ENCODE data around the gene SGPP1.

The SGPP1 gene

GRCh38 chr14:63726499-63726898 is 1.4 kb downstream of the SGPP1 start:
- peaks cover 0 to 3% of the 10 kb centered on the region in 2 experiments for H3K36me3 ChIP-seq (ENCODE audit: control insufficient read depth in 1 of 2, insufficient read depth in 2 of 2, low read length in 2 of 2)
- peak in 1 of 2 donors; percentile 38 for DNase-seq
- no CpG with 5 or more reads among the region's 5 CpGs for WGBS (ENCODE audit: extremely low coverage, insufficient coverage, insufficient read length)

GRCh38 chr14:63725786-63726460 is 1.9 kb downstream of the SGPP1 start:
- H3K4me3 ChIP-seq (ENCODE audit: low read depth, low read length), result no peak overlapping the region
- H3K4ac ChIP-seq (ENCODE audit: low read depth, low read length), result no peak overlapping the region
- H3K79me1 ChIP-seq (ENCODE audit: low read length), result peaks cover 11% of the 10 kb centered on the region
- H3K18ac ChIP-seq (ENCODE audit: low read length), result no peak overlapping the region
- H4K12ac ChIP-seq (ENCODE audit: low read depth, low read length), result no peak overlapping the region
- no peak overlapping the region for H2BK5ac ChIP-seq (ENCODE audit: low read depth, low read length, poor library complexity)
- no peak overlapping the region for H3K23ac ChIP-seq (ENCODE audit: low read length)
- peaks cover 16% of the 10 kb centered on the region for H3K79me2 ChIP-seq (ENCODE audit: control insufficient read depth, insufficient read depth, low read length, poor library complexity)
- no peak overlapping the region for H4K8ac ChIP-seq (ENCODE audit: low read depth, low read length)
- H3K36me3 ChIP-seq (ENCODE audit: control insufficient read depth in 1 of 2, insufficient read depth in 2 of 2, low read length in 2 of 2), result peaks cover 2 to 6% of the 10 kb centered on the region in 2 experiments
- H3K9me3 ChIP-seq (ENCODE audit: insufficient read depth, low read depth, low read length), result no peaks in the 10 kb centered on the region
- WGBS (ENCODE audit: extremely low coverage, insufficient coverage, insufficient read length), result no CpG with 5 or more reads among the region's 8 CpGs
- no peak overlapping the region for H2AFZ ChIP-seq (ENCODE audit: insufficient read depth, low read length, poor library complexity)
- H3K9ac ChIP-seq (ENCODE audit: low read length), result no peak overlapping the region
- H3K27ac ChIP-seq (ENCODE audit: low read depth, low read length), result no peak overlapping the region
- H2AK5ac ChIP-seq (ENCODE audit: low read length), result no peak overlapping the region
- H3K4me2 ChIP-seq (ENCODE audit: low read length), result peak overlapping the region; percentile 75
- H2BK120ac ChIP-seq (ENCODE audit: insufficient read depth, low read length, poor library complexity), result no peak overlapping the region
- no peaks in the 10 kb centered on the region for H3K4me1 ChIP-seq (ENCODE audit: control insufficient read depth in 1 of 2, insufficient read depth in 2 of 2, low read length in 2 of 2)
- peak in 1 of 2 donors; percentile 38 for DNase-seq
- no peak overlapping the region for H3K14ac ChIP-seq (ENCODE audit: low read length)
- no peak overlapping the region for H4K91ac ChIP-seq (ENCODE audit: low read depth, low read length)
- no peak overlapping the region for H2BK12ac ChIP-seq (ENCODE audit: low read length)
- no peaks in the 10 kb centered on the region for H3K27me3 ChIP-seq (ENCODE audit: insufficient read depth, low read length)

More at GRCh38 chr14:63726499-63726898, 1.4 kb downstream of the SGPP1 start:
- H3K18ac ChIP-seq (ENCODE audit: low read length), result no peak overlapping the region
- no peak overlapping the region for H4K12ac ChIP-seq (ENCODE audit: low read depth, low read length)
- peaks cover 11% of the 10 kb centered on the region for H3K79me1 ChIP-seq (ENCODE audit: low read length)
- no peak overlapping the region for H2AK5ac ChIP-seq (ENCODE audit: low read length)
- H3K23ac ChIP-seq (ENCODE audit: low read length), result no peak overlapping the region
- H3K14ac ChIP-seq (ENCODE audit: low read length), result no peak overlapping the region
- H2BK12ac ChIP-seq (ENCODE audit: low read length), result no peak overlapping the region
- no peak overlapping the region for H4K91ac ChIP-seq (ENCODE audit: low read depth, low read length)
- H3K27ac ChIP-seq (ENCODE audit: low read depth, low read length), result no peak overlapping the region
- no peak overlapping the region for H4K8ac ChIP-seq (ENCODE audit: low read depth, low read length)
- H3K79me2 ChIP-seq (ENCODE audit: control insufficient read depth, insufficient read depth, low read length, poor library complexity), result peaks cover 16% of the 10 kb centered on the region
- H3K4me1 ChIP-seq (ENCODE audit: control insufficient read depth in 1 of 2, insufficient read depth in 2 of 2, low read length in 2 of 2), result no peaks in the 10 kb centered on the region
- H3K9me3 ChIP-seq (ENCODE audit: insufficient read depth, low read depth, low read length), result no peaks in the 10 kb centered on the region
- no peak overlapping the region for H3K9ac ChIP-seq (ENCODE audit: low read length)
- peak overlapping the region; percentile 75 for H3K4me2 ChIP-seq (ENCODE audit: low read length)
- no peak overlapping the region for H3K4me3 ChIP-seq (ENCODE audit: low read depth, low read length)
- H2AFZ ChIP-seq (ENCODE audit: insufficient read depth, low read length, poor library complexity), result no peak overlapping the region
- H2BK120ac ChIP-seq (ENCODE audit: insufficient read depth, low read length, poor library complexity), result no peak overlapping the region
- H3K27me3 ChIP-seq (ENCODE audit: insufficient read depth, low read length), result no peaks in the 10 kb centered on the region
- H3K4ac ChIP-seq (ENCODE audit: low read depth, low read length), result no peak overlapping the region
- H2BK5ac ChIP-seq (ENCODE audit: low read depth, low read length, poor library complexity), result no peak overlapping the region

- H2BK12ac ChIP-seq (ENCODE audit: low read length), result no peak overlapping the region
- H3K79me1 ChIP-seq (ENCODE audit: low read length), result no peaks in the 10 kb centered on the region
- no peak overlapping the region for H4K91ac ChIP-seq (ENCODE audit: low read depth, low read length)
- H2BK5ac ChIP-seq (ENCODE audit: low read depth, low read length, poor library complexity), result no peak overlapping the region
- H3K23ac ChIP-seq (ENCODE audit: low read length), result no peak overlapping the region
- peaks cover 2 to 19% of the 10 kb centered on the region in 2 experiments for H3K36me3 ChIP-seq (ENCODE audit: control insufficient read depth in 1 of 2, insufficient read depth in 2 of 2, low read length in 2 of 2)
- no peak overlapping the region for H2BK120ac ChIP-seq (ENCODE audit: insufficient read depth, low read length, poor library complexity)
- H2AK5ac ChIP-seq (ENCODE audit: low read length), result no peak overlapping the region
- H3K14ac ChIP-seq (ENCODE audit: low read length), result no peak overlapping the region
- H3K4me2 ChIP-seq (ENCODE audit: low read length), result no peak overlapping the region
- no peak overlapping the region for H3K18ac ChIP-seq (ENCODE audit: low read length)
- peaks cover 0 to 3% of the 10 kb centered on the region in 2 experiments for H3K4me1 ChIP-seq (ENCODE audit: control insufficient read depth in 1 of 2, insufficient read depth in 2 of 2, low read length in 2 of 2)
- no peak overlapping the region for H3K4me3 ChIP-seq (ENCODE audit: low read depth, low read length)
- H3K79me2 ChIP-seq (ENCODE audit: control insufficient read depth, insufficient read depth, low read length, poor library complexity), result peaks cover 2% of the 10 kb centered on the region
- no peaks in the 10 kb centered on the region for H3K27me3 ChIP-seq (ENCODE audit: insufficient read depth, low read length)
- H3K4ac ChIP-seq (ENCODE audit: low read depth, low read length), result no peak overlapping the region
- H3K27ac ChIP-seq (ENCODE audit: low read depth, low read length), result no peak overlapping the region
- no peak overlapping the region for H2AFZ ChIP-seq (ENCODE audit: insufficient read depth, low read length, poor library complexity)
- DNase-seq, result no peak
- peaks cover 1% of the 10 kb centered on the region for H3K9me3 ChIP-seq (ENCODE audit: insufficient read depth, low read depth, low read length)
- no peak overlapping the region for H4K8ac ChIP-seq (ENCODE audit: low read depth, low read length)
- no CpG with 5 or more reads among the region's 2 CpGs for WGBS (ENCODE audit: extremely low coverage, insufficient coverage, insufficient read length)
- H4K12ac ChIP-seq (ENCODE audit: low read depth, low read length), result no peak overlapping the region
- no peak overlapping the region for H3K9ac ChIP-seq (ENCODE audit: low read length)
Observed at GRCh38 chr14:63717702-63718101, 10.2 kb downstream of the SGPP1 start.

GRCh38 chr14:63715360-63715759 is 12.5 kb downstream of the SGPP1 start:
- Histone ChIP-seq H3K4me1 (ENCODE audit: control insufficient read depth in 1 of 2, insufficient read depth in 2 of 2, low read length in 2 of 2) (peaks cover 0 to 3% of the 10 kb centered on the region in 2 experiments), H3K79me2 (ENCODE audit: control insufficient read depth, insufficient read depth, low read length, poor library complexity) (no peaks in the 10 kb centered on the region), H3K9ac (ENCODE audit: low read length) (no peak overlapping the region), H2BK5ac (ENCODE audit: low read depth, low read length, poor library complexity) (no peak overlapping the region), H4K91ac (ENCODE audit: low read depth, low read length) (no peak overlapping the region), H3K23ac (ENCODE audit: low read length) (no peak overlapping the region), H2AK5ac (ENCODE audit: low read length) (no peak overlapping the region), H3K18ac (ENCODE audit: low read length) (no peak overlapping the region), H3K4me2 (ENCODE audit: low read length) (no peak overlapping the region), H4K8ac (ENCODE audit: low read depth, low read length) (no peak overlapping the region), H3K14ac (ENCODE audit: low read length) (no peak overlapping the region), H3K27ac (ENCODE audit: low read depth, low read length) (no peak overlapping the region), H3K4ac (ENCODE audit: low read depth, low read length) (no peak overlapping the region), H2BK12ac (ENCODE audit: low read length) (no peak overlapping the region), H3K27me3 (ENCODE audit: insufficient read depth, low read length) (no peaks in the 10 kb centered on the region), H3K9me3 (ENCODE audit: insufficient read depth, low read depth, low read length) (peaks cover 1% of the 10 kb centered on the region), H3K36me3 (ENCODE audit: control insufficient read depth in 1 of 2, insufficient read depth in 2 of 2, low read length in 2 of 2) (peaks cover 0 to 13% of the 10 kb centered on the region in 2 experiments), H2BK120ac (ENCODE audit: insufficient read depth, low read length, poor library complexity) (no peak overlapping the region), H2AFZ (ENCODE audit: insufficient read depth, low read length, poor library complexity) (no peak overlapping the region), H3K4me3 (ENCODE audit: low read depth, low read length) (no peak overlapping the region), H4K12ac (ENCODE audit: low read depth, low read length) (no peak overlapping the region), H3K79me1 (ENCODE audit: low read length) (no peaks in the 10 kb centered on the region)
- WGBS (ENCODE audit: extremely low coverage, insufficient coverage, insufficient read length), result no CpG with 5 or more reads among the region's 2 CpGs
- DNase-seq, result no peak
